RCC 7860 (cell line): ENCODE measurements around the gene SYT13.

Source experiments
- DNase-seq: peaks from one replicate; pipeline ENCODE4 v3.0.0-alpha.2; 2015; ENCODE audit warnings: low spot score
- FAIRE-seq: peaks from 2 replicates; lab custom pipeline; 2012; peaks lifted over from hg19 to GRCh38; lab: Jason Lieb, UNC

The SYT13 gene

GRCh38 chr11:45313171-45313865, 27.2 kb upstream of the SYT13 start:
- no peak for FAIRE-seq

GRCh38 chr11:45305874-45306623, 19.9 kb upstream of the SYT13 start:
- no peak for DNase-seq
- FAIRE-seq, result no peak

More at GRCh38 chr11:45313171-45313865, 27.2 kb upstream of the SYT13 start:
- DNase-seq, result no peak

- no peak for DNase-seq
- no peak for FAIRE-seq
These were observed 18.8 kb upstream of the SYT13 start for GRCh38 chr11:45304992-45305335.

DNA sequence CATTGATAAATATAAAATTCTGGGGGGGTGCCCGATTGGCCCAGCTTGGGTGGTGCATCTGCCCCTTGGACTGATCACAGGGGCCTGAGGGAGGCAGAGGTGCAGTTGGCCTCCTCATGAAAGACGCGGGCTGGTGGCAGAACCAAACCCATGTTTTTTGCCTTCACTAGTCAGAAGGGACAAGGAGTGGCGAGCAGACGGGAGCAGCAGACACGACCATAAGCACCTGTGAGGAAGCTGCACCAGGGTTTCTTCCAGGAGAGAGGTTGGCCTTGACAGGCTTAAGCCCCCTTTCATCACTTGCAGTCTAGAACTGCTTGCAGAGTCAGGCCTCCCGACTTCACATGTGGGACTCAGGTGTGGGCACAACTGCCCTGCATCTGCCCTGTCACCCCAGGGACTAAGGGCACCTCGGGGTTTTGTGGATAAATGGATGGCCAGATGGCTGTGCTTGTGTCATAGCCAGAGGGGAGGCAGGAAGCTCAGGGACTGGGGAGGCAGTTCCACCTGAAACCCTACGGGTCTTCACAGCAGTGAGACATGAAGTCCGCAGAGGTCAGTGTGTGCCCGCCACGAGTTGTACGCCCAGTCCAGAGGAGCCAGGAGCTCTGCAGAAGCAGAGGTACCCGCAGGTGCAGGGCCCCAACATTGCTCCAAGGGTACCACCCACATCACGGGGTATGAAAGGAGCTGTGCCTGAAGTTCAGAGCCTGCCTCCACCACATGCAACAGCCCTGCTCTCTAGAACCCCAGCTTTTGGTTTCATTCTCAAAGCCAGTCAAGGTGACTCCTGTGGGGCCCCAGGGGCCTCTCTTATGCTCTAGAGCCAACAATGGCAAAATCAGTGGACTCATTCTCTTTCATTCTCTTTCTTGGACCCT, 18.2 kb upstream of the SYT13 start:
- FAIRE-seq (no peak), DNase-seq (no peak)

DNA sequence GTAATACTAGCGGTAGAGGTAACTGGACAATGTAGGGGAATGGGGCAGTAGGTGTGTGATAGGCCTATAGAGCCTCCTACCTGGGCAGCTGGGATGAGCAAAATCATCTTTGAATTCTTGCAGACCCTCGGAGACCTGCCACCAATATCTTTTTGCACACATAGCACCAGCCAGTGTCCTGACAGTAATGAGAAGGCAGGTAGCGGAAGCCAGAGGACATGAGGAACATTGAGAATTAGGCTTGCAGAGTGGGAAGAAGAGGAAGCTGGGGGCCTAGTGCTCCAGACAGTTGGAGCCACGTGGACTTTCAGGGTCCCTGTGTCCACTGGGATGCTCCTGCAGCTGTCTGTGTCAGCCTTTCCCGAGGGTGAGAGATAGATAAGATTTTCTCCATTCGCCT, 17.2 kb upstream of the SYT13 start:
- no peak for DNase-seq
- FAIRE-seq, result no peak

- DNase-seq (no peak), FAIRE-seq (no peak)
These were observed 15.6 kb upstream of the SYT13 start for GRCh38 chr11:45301537-45302246.

GRCh38 chr11:45300715-45301114, 14.6 kb upstream of the SYT13 start:
- DNase-seq, result no peak
- FAIRE-seq, result no peak

- FAIRE-seq, result no peak
- DNase-seq, result no peak
These were observed 12.6 kb upstream of the SYT13 start for GRCh38 chr11:45298718-45299117.

- FAIRE-seq (no peak), DNase-seq (no peak)
These were observed 9.9 kb upstream of the SYT13 start for GRCh38 chr11:45296075-45296474.

- DNase-seq, result no peak
- FAIRE-seq, result no peak
These were observed 8.4 kb upstream of the SYT13 start for GRCh38 chr11:45294499-45294898.

GRCh38 chr11:45293566-45294192, 7.5 kb upstream of the SYT13 start:
- FAIRE-seq (peak; percentile 61), DNase-seq (peak; percentile 52)

- no peak for FAIRE-seq
These were observed 4.4 kb upstream of the SYT13 start for GRCh38 chr11:45290586-45290985.

GRCh38 chr11:45289369-45289768, 3.2 kb upstream of the SYT13 start:
- FAIRE-seq, result peak; percentile 85

More at GRCh38 chr11:45290586-45290985, 4.4 kb upstream of the SYT13 start:
- no peak for DNase-seq

GRCh38 chr11:45288339-45288738, 2.2 kb upstream of the SYT13 start:
- DNase-seq (no peak), FAIRE-seq (no peak)

More at GRCh38 chr11:45289369-45289768, 3.2 kb upstream of the SYT13 start:
- peak; percentile 63 for DNase-seq

DNA sequence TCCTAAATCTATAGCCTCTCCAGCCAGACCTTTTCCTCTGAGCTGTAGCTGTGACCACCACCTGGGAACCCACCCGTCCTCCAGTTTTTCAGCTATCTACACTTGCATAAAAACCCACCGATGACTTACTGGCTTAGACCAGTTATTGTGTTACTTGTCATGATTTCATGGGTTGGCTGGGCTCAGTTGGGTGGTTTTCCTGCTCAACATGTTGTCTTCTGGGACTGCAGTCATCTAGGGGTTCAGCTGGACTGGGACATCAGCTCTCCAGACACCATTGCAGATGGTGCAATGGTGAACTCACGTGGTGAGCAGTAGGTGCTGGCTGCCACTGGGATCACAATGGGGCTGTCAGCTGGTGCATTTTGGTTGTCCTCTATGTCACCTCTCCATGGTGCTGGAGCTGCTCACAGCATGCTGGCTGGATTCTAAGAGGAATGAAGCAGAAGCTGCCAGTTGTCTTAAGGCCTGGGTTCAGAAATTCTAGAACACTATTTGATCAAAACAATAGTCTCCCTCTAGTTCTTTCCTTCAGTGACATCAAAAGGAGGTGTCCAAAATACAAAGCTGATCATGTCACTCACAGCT, 1.3 kb upstream of the SYT13 start:
- DNase-seq, result no peak
- FAIRE-seq, result no peak

DNA sequence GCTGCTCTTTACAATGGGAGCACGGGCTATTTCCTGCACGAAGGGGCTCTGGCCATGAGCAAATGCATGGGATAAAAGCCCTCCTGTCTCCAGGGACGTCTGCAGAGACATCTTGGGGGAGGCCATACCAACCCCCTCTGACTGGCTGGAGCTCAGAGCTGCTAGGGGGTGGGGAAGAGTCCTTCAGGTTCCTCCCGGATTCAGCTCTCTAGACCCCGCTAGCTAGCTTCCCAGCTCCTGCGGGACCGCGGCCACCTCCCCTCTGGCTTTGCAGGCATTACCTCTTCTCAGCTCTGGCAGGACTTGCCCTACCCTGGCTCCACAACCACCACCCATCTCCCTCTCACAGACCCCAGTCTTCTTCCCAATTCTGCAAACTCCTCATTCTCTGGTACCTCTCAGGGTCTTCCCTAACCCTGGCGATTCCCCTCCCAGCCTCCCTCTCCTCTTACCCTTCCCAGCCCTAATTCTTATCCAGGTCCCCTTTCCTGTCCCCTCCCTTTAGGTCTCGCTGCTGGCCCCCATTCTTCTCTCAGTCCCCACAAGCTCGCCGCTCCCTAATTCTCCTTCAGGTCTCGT, 802 bp downstream of the SYT13 start:
- FAIRE-seq, result no peak
- no peak for DNase-seq

GRCh38 chr11:45282081-45282480, 4.1 kb downstream of the SYT13 start:
- FAIRE-seq (no peak), DNase-seq (no peak)

GRCh38 chr11:45280449-45280848, 5.7 kb downstream of the SYT13 start:
- FAIRE-seq, result no peak

DNA sequence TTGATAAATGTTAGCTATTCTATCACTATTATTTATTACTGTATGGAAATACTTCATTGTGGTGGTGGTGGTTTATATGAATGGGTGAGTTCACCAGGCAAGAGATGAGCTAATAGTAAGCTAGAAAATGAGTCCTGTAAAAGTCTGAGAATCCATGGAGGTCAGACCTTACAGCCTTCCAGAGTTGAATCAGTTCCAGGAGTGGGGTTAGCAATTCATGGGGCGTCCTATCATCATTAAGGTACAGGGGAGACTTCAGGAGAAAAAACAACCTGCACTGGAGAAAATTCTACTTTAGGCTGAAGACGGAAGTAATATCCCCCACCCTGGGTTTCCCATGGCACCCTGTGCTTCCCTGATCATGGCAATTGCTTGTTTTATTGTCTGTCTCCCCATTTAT, 6.5 kb downstream of the SYT13 start:
- DNase-seq (no peak), FAIRE-seq (no peak)

More at GRCh38 chr11:45280449-45280848, 5.7 kb downstream of the SYT13 start:
- DNase-seq, result no peak

GRCh38 chr11:45278714-45279113, 7.4 kb downstream of the SYT13 start:
- no peak for FAIRE-seq
- DNase-seq, result no peak
